CD4-positive, alpha-beta T cell (primary cell): Measurements from ENCODE around the gene SFSWAP. TPM values are rescaled to one million over a fixed set of nuclear protein-coding genes. Genes with fewer than 3 reads are reported as not detected.

Experiments
- ATAC-seq: fragments of 200-7000 bp; cut with Tn5 transposase; one replicate; pipeline ENCODE4 v1.10.0; 2022; ENCODE audit warnings: mild to moderate bottlenecking; ENCODE audit not compliant: poor library complexity
- CTCF ChIA-PET: fragments of 350-600 bp; sonication (Branson Sonifier 250); formaldehyde crosslinking; loops from one replicate; lab custom pipeline; 2021; ENCODE audit warnings: antibody characterized with exemption, inconsistent platforms; lab: Charles Lee
- POLR2A ChIA-PET: fragments of 350-600 bp; sonication (Branson Sonifier 250); formaldehyde crosslinking; loops from one replicate; lab custom pipeline; 2021; ENCODE audit warnings: antibody characterized with exemption, inconsistent platforms; lab: Charles Lee
- DNase-seq, 14 experiments: peaks; one replicate each; pipeline ENCODE4 v3.0.0-alpha.2; 2013 to 2020; ENCODE audit warnings: mixed read lengths in 2 of 14
- H3K27ac ChIP-seq, 2 donors: one replicate each; pipeline versions ENCODE4 v1.5.1 to v1.7.0; 2013; ENCODE audit warnings: low read length in 2 of 2, low read depth in 1 of 2, mild to moderate bottlenecking in 1 of 2
- H3K27me3 ChIP-seq, 2 experiments: 1 replicate in 1 of 2; 2 replicates in 1 of 2; pipeline versions ENCODE4 v1.6.1 to v1.7.0; 2013; ENCODE audit warnings: low read length in 2 of 2, control low read depth in 1 of 2, mild to moderate bottlenecking in 1 of 2, moderate library complexity in 1 of 2; ENCODE audit not compliant: insufficient read depth in 2 of 2, control insufficient read depth in 1 of 2
- H3K36me3 ChIP-seq: one replicate; pipeline ENCODE4 v1.6.1; 2013; ENCODE audit warnings: low read length, control low read depth; ENCODE audit not compliant: insufficient read depth
- H3K4me1 ChIP-seq: one replicate; pipeline ENCODE4 v1.6.1; 2013; ENCODE audit warnings: low read length, control low read depth; ENCODE audit not compliant: insufficient read depth
- H3K4me3 ChIP-seq: one replicate; pipeline ENCODE4 v1.5.1; 2013; ENCODE audit warnings: mild to moderate bottlenecking, low read length, moderate library complexity
- H3K9me3 ChIP-seq, 2 experiments: 1 replicate in 1 of 2; 2 replicates in 1 of 2; pipeline versions ENCODE4 v1.6.1 to v1.7.0; 2013; ENCODE audit warnings: low read length in 2 of 2, mild to moderate bottlenecking in 2 of 2, control low read depth in 1 of 2, moderate library complexity in 1 of 2; ENCODE audit not compliant: control insufficient read depth in 1 of 2, insufficient read depth in 1 of 2
- H3K27ac Mint-ChIP-seq: one replicate; pipeline ENCODE4 v1.8.0; 2020; ENCODE audit warnings: mixed read lengths
- H3K27me3 Mint-ChIP-seq: one replicate; pipeline ENCODE4 v1.8.0; 2021; ENCODE audit warnings: mixed read lengths
- H3K36me3 Mint-ChIP-seq: one replicate; pipeline ENCODE4 v1.8.0; 2021; ENCODE audit warnings: low read depth, mixed read lengths
- H3K4me1 Mint-ChIP-seq: one replicate; pipeline ENCODE4 v1.8.0; 2021; ENCODE audit warnings: low read depth, mixed read lengths
- H3K4me3 Mint-ChIP-seq: one replicate; pipeline ENCODE4 v1.8.0; 2020; ENCODE audit warnings: mild to moderate bottlenecking, mixed read lengths
- H3K9me3 Mint-ChIP-seq: one replicate; pipeline ENCODE4 v1.8.0; 2020; ENCODE audit warnings: mixed read lengths
- intact Hi-C, 2 experiments: fragments of 100-400 bp; cut with DNase I in 1 of 2; cut with micrococcal nuclease in 1 of 2; formaldehyde crosslinking; loops; one replicate each; pipeline versions ENCODE4 v1.15.1 to v1.9.0; 2023 to 2025; cut with DNase I, micrococcal nuclease
- total RNA-seq, 174 experiments: library from RNA in 2 of 174; stranded (reverse) in 2 of 174; gene quantifications; one replicate each; pipeline ENCODE4 v1.2.3 and lab custom pipeline; 2021 to 2026
- TF ChIP-seq, protein P1 (sequence below): fragments of 200-600 bp; IDR thresholded peaks from one replicate; pipeline ENCODE4 v1.8.0; 2022; ENCODE audit warnings: antibody characterized with exemption, mild to moderate bottlenecking

Gene SFSWAP
- total RNA-seq, 2 experiments from 2014 or later = 88.7 to 98.4 TPM

DNA sequence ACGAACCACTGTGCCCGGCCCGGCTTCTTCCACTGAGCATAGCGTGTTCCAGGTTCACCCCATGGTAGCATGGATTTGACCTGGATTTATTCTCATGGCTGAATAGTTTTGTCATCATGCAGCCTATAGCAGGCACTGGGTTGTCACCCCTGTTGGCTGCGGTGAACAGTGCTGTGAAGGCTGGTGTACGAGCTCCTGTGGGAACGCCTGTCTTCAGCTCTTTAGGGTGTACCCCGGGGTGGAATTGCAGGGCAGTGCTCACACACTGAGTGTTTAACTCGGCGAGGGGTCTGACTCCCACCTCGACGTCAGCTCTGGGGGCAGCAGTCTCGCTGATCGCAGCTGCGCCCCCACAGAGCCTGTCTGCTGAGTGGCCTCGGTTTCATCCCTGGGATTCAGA lies 132.6 kb downstream of the SFSWAP start:
- CTCF ChIA-PET = no interaction called here
- H3K27me3 Mint-ChIP-seq = no peaks in the 10 kb centered on the region
- Histone ChIP-seq H3K27me3 (no peaks in the 10 kb centered on the region), H3K36me3 (no peaks in the 10 kb centered on the region), H3K4me3 (no peak overlapping the region), H3K4me1 (no peaks in the 10 kb centered on the region), H3K9me3 (no peaks in the 10 kb centered on the region), H3K27ac (no peak overlapping the region)
- no peaks in the 10 kb centered on the region for H3K9me3 Mint-ChIP-seq
- TF ChIP-seq, protein P1, sequence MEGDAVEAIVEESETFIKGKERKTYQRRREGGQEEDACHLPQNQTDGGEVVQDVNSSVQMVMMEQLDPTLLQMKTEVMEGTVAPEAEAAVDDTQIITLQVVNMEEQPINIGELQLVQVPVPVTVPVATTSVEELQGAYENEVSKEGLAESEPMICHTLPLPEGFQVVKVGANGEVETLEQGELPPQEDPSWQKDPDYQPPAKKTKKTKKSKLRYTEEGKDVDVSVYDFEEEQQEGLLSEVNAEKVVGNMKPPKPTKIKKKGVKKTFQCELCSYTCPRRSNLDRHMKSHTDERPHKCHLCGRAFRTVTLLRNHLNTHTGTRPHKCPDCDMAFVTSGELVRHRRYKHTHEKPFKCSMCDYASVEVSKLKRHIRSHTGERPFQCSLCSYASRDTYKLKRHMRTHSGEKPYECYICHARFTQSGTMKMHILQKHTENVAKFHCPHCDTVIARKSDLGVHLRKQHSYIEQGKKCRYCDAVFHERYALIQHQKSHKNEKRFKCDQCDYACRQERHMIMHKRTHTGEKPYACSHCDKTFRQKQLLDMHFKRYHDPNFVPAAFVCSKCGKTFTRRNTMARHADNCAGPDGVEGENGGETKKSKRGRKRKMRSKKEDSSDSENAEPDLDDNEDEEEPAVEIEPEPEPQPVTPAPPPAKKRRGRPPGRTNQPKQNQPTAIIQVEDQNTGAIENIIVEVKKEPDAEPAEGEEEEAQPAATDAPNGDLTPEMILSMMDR = no peak
- no peak overlapping the region for H3K27ac Mint-ChIP-seq
- intact Hi-C loops = no loop called here
- ATAC-seq (no peak), DNase-seq (no peak)
- H3K4me3 Mint-ChIP-seq = no peak overlapping the region
- POLR2A ChIA-PET = no interaction called here
- H3K36me3 Mint-ChIP-seq = no peaks in the 10 kb centered on the region
- no peaks in the 10 kb centered on the region for H3K4me1 Mint-ChIP-seq

DNA sequence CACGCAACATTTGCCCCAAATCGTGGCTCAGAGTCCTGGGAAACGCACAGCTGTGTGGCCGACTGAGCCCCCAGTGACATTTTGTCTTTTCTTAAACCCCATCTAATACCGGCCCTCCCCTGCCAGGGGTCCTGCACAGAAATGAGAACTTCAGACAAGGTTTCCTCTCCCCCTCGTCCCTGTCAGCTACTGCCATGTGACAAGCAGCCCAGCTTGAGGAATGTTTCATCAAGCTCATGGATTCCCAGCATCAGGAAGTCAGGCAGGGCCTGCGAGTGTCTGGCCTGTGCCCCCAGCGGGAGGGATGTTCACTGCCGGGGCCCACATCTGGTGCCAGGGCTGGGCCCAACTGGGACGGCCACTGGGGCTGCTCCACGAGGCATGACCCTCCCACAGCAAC lies 133.2 kb downstream of the SFSWAP start:
- H3K27ac Mint-ChIP-seq = no peak overlapping the region
- ChIA-PET CTCF (no interaction called here), POLR2A (no interaction called here)
- no peak for DNase-seq
- intact Hi-C loops = no loop called here
- no peaks in the 10 kb centered on the region for H3K36me3 ChIP-seq
- ATAC-seq = no peak
- H3K9me3 ChIP-seq = no peaks in the 10 kb centered on the region
- H3K9me3 Mint-ChIP-seq = no peaks in the 10 kb centered on the region
- no peaks in the 10 kb centered on the region for H3K27me3 ChIP-seq
- H3K27ac ChIP-seq = no peak overlapping the region
- H3K4me1 Mint-ChIP-seq = no peaks in the 10 kb centered on the region
- no peaks in the 10 kb centered on the region for H3K36me3 Mint-ChIP-seq
- H3K4me3 Mint-ChIP-seq = no peak overlapping the region
- no peaks in the 10 kb centered on the region for H3K4me1 ChIP-seq
- no peaks in the 10 kb centered on the region for H3K27me3 Mint-ChIP-seq
- TF ChIP-seq, protein P1 = no peak
- no peak overlapping the region for H3K4me3 ChIP-seq

DNA sequence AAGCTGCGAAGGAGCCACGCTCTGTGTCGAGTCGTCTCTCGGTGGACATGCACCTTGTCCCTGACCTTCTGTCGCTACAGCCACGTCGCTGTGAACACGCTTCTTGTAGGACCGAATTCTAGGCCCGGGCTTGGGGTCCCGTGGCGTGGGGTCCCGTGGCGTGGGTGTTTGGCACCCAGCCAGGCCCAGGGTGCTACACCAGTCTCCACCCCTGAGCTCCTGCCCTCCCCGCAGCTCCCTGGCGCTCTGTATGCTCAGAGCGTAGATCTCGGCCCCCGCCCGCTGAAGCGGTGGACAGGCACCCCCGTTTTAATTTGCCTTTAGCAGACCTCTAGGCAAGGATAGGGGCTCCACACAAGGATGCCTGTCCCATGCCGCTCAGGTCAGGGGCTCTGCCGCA lies 133.8 kb downstream of the SFSWAP start:
- H3K27ac ChIP-seq = no peak overlapping the region
- CTCF ChIA-PET = no interaction called here
- no peaks in the 10 kb centered on the region for H3K9me3 ChIP-seq
- H3K36me3 Mint-ChIP-seq = no peaks in the 10 kb centered on the region
- H3K4me1 ChIP-seq = no peaks in the 10 kb centered on the region
- intact Hi-C loops = no loop called here
- POLR2A ChIA-PET = no interaction called here
- no peak overlapping the region for H3K4me3 ChIP-seq
- H3K27ac Mint-ChIP-seq = no peak overlapping the region
- H3K27me3 ChIP-seq = no peaks in the 10 kb centered on the region
- H3K9me3 Mint-ChIP-seq = no peaks in the 10 kb centered on the region
- no peaks in the 10 kb centered on the region for H3K36me3 ChIP-seq
- ATAC-seq (no peak), DNase-seq (no peak)
- no peak overlapping the region for H3K4me3 Mint-ChIP-seq
- H3K4me1 Mint-ChIP-seq = no peaks in the 10 kb centered on the region
- H3K27me3 Mint-ChIP-seq = no peaks in the 10 kb centered on the region
- TF ChIP-seq, protein P1 = no peak
